GM21529 (cell line): ENCODE measurements around the gene OCIAD2.
A peak's percentile ranks its signal among the peaks of the same experiment; 100 is the strongest.
"Not testable (repeated sequence)": the region's sequence is repeated elsewhere in the genome, so short reads cannot be mapped to it uniquely, and the experiment has no call there.

Experiments
- ATAC-seq: cut with Tn5 transposase; IDR thresholded peaks from one replicate; pipeline ENCODE4 v1.9.1; 2021; ENCODE audit not compliant: unreplicated experiment

The OCIAD2 gene, protein sequence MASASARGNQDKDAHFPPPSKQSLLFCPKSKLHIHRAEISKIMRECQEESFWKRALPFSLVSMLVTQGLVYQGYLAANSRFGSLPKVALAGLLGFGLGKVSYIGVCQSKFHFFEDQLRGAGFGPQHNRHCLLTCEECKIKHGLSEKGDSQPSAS

GRCh38 chr4:48906206-48907173, at the start of gene OCIAD2:
Gene OCIAD2 (minus strand): TSS chr4:48906774. CDS start chr4:48904549, 2,225 bp downstream.
- ATAC-seq, result peak; percentile 95

DNA sequence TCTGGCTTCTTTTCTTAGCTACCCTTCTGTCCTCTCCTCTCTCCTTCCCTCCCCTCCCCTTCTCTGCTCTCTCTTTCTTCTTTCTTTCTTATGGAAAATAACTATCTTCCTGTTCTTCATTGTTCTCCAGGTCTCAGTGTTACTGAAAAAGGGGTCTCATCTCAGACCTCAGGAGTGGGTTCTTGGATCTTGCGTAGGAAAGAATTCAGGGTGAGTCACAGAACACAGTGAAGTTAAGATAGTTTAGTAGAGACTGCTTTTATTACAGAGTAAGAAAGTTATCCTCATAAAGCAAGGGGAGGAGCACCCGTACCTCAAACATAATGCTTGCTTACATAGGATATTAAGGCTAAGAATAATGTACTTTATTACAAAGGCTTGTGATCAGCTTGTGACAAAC, 47.7 kb upstream of the OCIAD2 start:
- ATAC-seq, result no peak

- no peak for ATAC-seq
Observed at GRCh38 chr4:48949518-48950219, 43.1 kb upstream of the OCIAD2 start.

DNA sequence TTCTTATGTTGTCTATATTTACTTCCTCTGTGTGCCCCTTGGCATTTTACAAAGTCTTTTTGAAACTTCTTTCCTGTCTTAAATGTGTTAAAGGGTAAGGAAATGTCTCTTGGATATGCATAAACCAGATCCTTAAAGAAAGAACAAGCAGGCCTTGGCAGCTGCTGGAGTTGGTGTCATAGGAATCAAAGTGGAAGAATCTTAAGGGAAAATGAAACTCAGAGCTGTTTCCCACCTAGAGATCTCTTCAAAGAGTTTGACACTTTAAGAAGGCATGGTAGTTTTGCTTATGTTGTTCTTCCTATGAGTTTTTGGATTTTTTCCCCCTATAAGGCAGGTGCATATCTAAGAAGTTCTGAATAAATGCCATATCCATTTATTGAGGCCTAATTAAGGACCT, 42.5 kb upstream of the OCIAD2 start:
- ATAC-seq, result no peak

- ATAC-seq, result no peak
Observed at GRCh38 chr4:48947731-48948130, 41.2 kb upstream of the OCIAD2 start.

- ATAC-seq, result no peak
Observed at GRCh38 chr4:48945981-48946380, 39.4 kb upstream of the OCIAD2 start.

DNA sequence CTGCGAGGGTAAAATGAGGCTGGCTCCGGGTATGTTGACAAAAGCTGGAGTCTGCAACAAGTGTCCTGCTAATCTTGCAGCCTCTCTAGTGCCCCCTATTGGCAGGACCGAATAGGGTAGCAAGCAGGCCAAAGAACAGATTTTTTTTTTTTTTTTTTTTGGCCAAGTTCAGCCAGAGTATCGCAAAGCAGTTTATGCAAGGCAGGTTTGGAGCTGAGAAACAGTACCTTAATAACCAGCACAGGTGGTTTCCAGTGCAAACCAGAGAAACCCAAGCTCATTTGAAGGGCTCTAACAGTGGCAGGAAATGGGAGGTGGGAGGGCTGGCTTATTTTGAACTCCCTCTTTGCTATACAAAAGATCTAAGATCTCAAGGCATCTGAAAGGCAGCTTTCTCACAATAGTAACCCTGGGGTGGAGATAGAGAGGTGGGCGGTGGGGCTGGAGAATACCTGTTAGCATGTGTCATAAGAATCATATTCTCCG, 38.2 kb upstream of the OCIAD2 start:
- no peak for ATAC-seq

- no peak for ATAC-seq
Observed at GRCh38 chr4:48944252-48944651, 37.7 kb upstream of the OCIAD2 start.

DNA sequence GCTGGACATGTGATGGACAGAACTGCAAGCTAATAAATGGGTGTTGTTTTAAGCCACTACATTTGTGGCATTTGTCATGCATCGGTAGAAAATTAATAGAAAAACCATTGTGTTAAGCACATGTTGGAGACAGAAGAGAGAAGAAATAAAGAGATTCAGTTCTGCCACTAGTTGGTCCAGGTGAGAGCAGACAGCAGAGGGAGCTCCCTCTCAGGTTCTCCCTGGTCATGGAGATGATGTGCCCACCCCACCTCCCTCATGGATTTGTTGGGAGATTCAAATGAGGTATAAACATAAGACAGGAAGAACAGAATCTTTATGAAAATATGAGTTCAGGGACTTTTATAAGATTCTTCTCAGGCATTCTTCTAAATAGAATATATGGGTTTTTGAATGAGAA, 36.8 kb upstream of the OCIAD2 start:
- no peak for ATAC-seq

DNA sequence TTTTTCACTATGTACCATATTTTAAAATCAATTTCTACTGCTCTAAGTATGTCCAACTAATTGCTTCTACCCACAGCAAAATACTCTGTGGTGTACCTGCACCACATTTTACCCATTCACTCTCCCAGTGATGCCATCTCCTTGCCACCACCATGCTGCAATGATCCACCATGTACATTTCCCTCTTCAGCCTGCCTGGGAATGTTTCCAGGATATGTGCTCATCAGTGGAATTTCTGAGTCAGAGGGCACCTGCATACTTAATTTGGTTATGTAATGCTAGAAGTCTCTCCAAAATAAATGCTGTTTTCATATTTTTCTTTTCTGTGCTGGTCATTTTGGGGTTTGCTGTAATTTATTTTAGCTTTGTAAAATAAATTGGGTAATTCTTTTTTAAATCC, 33.2 kb upstream of the OCIAD2 start:
- ATAC-seq, result no peak

DNA sequence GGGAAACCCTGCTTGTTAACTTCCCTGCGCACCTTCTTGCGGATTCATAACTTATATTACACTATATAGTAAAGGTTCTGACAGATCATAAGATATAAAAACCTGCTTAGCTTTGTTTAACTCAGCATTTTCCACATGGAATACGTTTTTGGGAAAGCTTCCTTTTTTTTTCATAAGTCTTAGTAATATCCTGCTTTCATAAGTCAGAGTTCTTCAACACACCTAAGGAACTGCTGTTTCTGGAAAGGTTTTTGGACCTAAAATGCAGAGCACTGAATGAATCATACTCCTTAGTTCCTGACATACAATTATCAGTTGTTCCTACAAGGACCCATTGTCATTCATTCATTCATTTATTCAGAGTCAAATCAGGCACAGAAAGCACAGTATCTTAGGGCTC, 32.3 kb upstream of the OCIAD2 start:
- no peak for ATAC-seq

DNA sequence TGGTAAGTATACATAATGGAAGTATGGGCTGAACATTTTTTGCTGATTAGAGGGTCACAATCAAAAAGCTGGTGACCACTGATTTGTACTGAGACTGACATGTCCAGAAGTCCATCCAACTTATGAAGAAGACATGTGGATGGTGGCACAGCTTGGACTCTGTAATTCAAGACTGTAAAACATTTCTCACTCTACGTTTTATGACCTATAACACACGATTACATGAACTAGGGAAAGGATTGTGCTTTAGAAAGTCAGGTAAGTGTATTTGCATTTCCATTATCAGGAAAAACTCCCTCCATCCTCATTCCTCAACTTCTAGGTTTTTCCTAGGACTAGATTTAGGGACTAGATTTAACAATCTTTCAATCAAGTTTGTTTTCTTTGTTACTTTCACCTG, 30.5 kb upstream of the OCIAD2 start:
- no peak for ATAC-seq

GRCh38 chr4:48931459-48931858, 24.9 kb upstream of the OCIAD2 start:
- ATAC-seq, result no peak

DNA sequence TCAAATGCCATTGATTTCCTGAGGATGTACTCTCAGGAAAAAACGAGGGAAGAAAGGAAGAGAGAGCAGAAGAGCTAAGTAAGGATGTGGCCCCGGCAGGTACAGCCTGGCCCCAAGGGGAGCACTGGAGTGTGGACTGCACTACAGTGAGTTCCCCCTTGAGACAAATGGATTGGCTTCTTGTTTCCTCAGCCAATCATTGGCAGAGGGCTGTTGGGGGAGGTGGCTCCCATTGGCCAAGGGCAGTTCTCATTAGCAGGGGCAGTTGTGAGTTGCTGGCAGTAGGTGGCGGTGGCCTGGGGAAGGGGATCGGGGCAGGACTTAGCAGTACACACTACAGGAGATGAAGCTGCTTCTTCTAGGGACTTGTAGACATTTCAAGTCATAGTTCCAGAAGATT, 24.1 kb upstream of the OCIAD2 start:
- no peak for ATAC-seq

- ATAC-seq, result no peak
Observed at GRCh38 chr4:48924416-48924815, 17.8 kb upstream of the OCIAD2 start.

GRCh38 chr4:48923065-48923464, 16.5 kb upstream of the OCIAD2 start:
- ATAC-seq, result not testable (repeated sequence)

DNA sequence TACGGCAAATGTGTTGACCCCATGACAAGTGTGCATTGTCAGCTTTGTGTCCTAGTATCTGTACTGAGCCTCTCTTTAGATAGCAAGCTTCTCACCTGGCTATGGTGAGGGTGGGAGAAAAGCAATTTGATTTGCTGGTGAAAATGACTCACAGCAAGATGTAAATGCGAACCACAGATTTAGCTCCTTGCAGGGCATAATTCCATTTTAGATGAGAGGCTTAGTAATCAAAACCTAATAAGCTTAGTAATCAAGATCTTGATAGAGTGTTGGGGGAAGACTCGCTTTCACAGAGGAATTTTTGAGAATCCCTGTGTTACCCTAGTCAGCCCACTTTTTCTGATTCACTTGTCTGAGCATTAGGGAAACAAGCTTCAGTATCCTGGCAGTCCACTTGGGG, 7.7 kb upstream of the OCIAD2 start:
- no peak for ATAC-seq

- no peak for ATAC-seq
Observed at GRCh38 chr4:48913346-48913745, 6.8 kb upstream of the OCIAD2 start.

DNA sequence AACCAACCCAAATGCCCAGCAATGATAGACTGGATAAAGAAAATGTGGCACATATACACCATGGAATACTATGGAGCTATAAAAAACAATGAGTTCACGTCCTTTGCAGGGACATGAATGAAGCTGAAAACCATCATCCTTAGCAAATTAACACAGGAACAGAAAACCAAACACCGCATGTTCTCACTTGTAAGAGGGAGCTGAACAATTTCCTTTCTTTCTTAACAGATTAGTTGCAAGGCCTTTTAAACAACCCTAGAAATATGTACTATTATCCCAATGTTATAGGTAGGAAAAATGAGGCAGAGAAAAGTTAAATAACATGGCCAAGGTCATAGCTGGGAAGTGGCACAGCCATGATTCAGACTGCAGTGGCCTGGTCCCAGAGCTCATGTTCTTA, 5.8 kb upstream of the OCIAD2 start:
- no peak for ATAC-seq

GRCh38 chr4:48910511-48910910, 3.9 kb upstream of the OCIAD2 start:
- no peak for ATAC-seq

DNA sequence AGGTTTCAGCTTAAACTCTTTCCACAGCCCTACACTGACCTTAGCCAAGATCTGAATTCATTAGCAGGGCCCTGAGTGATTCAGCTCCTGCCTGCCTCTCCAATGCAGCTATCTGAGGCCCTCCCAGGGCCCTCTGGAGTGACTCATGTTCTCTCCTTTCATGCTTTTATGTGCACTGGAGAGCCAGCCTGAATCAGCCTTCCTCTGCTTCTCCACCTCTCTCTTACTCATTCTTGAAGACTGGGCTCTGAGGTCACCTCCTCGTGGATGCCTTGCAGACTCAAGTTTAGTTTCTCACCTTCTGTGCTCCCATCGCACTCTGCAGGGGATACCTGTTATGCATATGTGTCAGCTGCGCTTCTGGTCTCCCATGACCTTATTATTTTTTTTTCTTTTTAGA, 3.1 kb upstream of the OCIAD2 start:
- ATAC-seq, result no peak

DNA sequence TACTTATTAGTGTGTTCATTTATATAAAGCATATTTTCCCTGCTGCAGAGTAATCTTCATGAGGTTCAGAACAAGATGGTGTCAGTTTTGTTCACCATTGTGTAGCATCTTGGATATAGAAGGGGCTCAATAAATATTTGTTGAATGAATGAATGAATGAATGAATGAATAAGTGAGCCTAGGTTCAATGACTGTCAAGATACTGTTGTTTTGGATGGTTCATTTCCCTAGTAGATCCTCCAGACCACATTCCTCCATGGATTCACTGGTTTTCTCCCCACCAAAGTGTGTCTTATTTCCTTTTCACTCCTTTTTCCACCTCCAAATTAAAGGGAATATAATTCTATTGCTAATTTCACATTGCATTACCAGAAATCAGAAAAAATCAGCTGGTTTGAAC, 2.1 kb upstream of the OCIAD2 start:
- ATAC-seq, result no peak
